K562 (cell line): ENCODE data around the gene RASSF3. TPM values are rescaled to one million over a fixed set of nuclear protein-coding genes. Genes with fewer than 3 reads are reported as not detected.

Experiments
- ATAC-seq: fragments of 200-7000 bp; cut with Tn5 transposase; 3 replicates; pipeline ENCODE4 v1.9.1; 2020; ENCODE audit warnings: moderate library complexity
- BruUV-seq: library from RNA; stranded (reverse); fragments of 400-500 nt; replicated peaks from 2 replicates; lab custom pipeline; 2021; lab: Mats Ljungman, UMichigan
- CTCF ChIA-PET: fragments of 300-600 bp; formaldehyde crosslinking; extraction: SDS; loops from one replicate; lab custom pipeline; 2021; ENCODE audit warnings: low intra/inter-chr PET ratio; lab: Yijun Ruan, JAX
- POLR2A ChIA-PET: fragments of 300-600, 350-650 bp; sonication (Branson Sonifier 250); formaldehyde crosslinking; extraction: SDS; loops from one replicate; lab custom pipeline; 2021; ENCODE audit warnings: antibody characterized with exemption, inconsistent platforms; lab: Yijun Ruan, JAX
- DNase-seq, 4 experiments: peaks; one replicate each; pipeline versions ENCODE4 v3.0.0 to v3.0.0-alpha.2; 2011 to 2018; ENCODE audit warnings: low spot score in 3 of 4, mixed read lengths in 3 of 4; ENCODE audit errors: extremely low read depth in 1 of 4
- FAIRE-seq: peaks from 2 replicates; lab custom pipeline; 2011; peaks lifted over from hg19 to GRCh38; lab: Jason Lieb, UNC
- H2AFZ ChIP-seq: 2 replicates; pipeline ENCODE4 v1.6.0; 2011; ENCODE audit warnings: low read depth, low read length, control low read depth, inconsistent platforms
- H3K27ac ChIP-seq: fragments of 200-600 bp; 3 replicates; pipeline ENCODE4 v1.8.0; 2011; ENCODE audit warnings: low read depth, mild to moderate bottlenecking, control low read depth, inconsistent platforms, low read length, moderate library complexity, mixed read lengths; ENCODE audit errors: extremely low read depth
- H3K27me3 ChIP-seq, 2 experiments: fragments of 300-600 bp in 1 of 2; 2 replicates in 1 of 2; 3 replicates in 1 of 2; pipeline versions ENCODE4 v1.6.0 to v1.8.0; 2011; ENCODE audit warnings: inconsistent platforms in 2 of 2, low read length in 2 of 2, mild to moderate bottlenecking in 1 of 2, mixed read lengths in 1 of 2, moderate library complexity in 1 of 2; ENCODE audit not compliant: control insufficient read depth in 2 of 2, insufficient read depth in 2 of 2
- H3K36me3 ChIP-seq: fragments of 300-600 bp; 3 replicates; pipeline ENCODE4 v1.8.0; 2011; ENCODE audit warnings: mild to moderate bottlenecking, low read length, inconsistent platforms; ENCODE audit not compliant: control insufficient read depth, insufficient read depth
- H3K4me1 ChIP-seq, 2 experiments: fragments of 200-600 bp in 1 of 2; replicated peaks in 1 of 2; 2 replicates in 1 of 2; 3 replicates in 1 of 2; pipeline versions ENCODE4 v1.5.1 to v1.8.0; 2011; ENCODE audit warnings: inconsistent platforms in 2 of 2, low read length in 2 of 2, mild to moderate bottlenecking in 1 of 2, mixed read lengths in 1 of 2, moderate library complexity in 1 of 2; ENCODE audit not compliant: control insufficient read depth in 2 of 2, insufficient read depth in 2 of 2
- H3K4me2 ChIP-seq: 2 replicates; pipeline ENCODE4 v1.6.1; 2011; ENCODE audit warnings: low read length, control low read depth, inconsistent platforms, mixed read lengths; ENCODE audit not compliant: insufficient read depth
- H3K4me3 ChIP-seq: fragments of 200-600 bp; sonication (generic), shearing (Covaris generic); 2 replicates; pipeline ENCODE4 v1.5.1; 2016; ENCODE audit warnings: control low read depth, inconsistent platforms
- H3K79me2 ChIP-seq: fragments of 200-600 bp; 3 replicates; pipeline ENCODE4 v1.8.0; 2011; ENCODE audit warnings: low read length, inconsistent platforms; ENCODE audit not compliant: control insufficient read depth, insufficient read depth
- H3K9ac ChIP-seq, 2 experiments: 2 replicates each; pipeline versions ENCODE4 v1.6.0 to v1.6.1; 2011; ENCODE audit warnings: low read depth in 2 of 2, low read length in 2 of 2, control low read depth in 1 of 2, inconsistent platforms in 1 of 2, mild to moderate bottlenecking in 1 of 2, mixed read lengths in 1 of 2; ENCODE audit not compliant: insufficient read depth in 1 of 2
- H3K9me1 ChIP-seq: one replicate; pipeline ENCODE4 v1.6.0; 2011; ENCODE audit warnings: inconsistent platforms, mild to moderate bottlenecking, low read length, moderate library complexity; ENCODE audit not compliant: control insufficient read depth, insufficient read depth
- H3K9me3 ChIP-seq: replicated peaks from 2 replicates; pipeline ENCODE4 v1.5.1; 2011; ENCODE audit warnings: low read depth, low read length, inconsistent platforms; ENCODE audit not compliant: control insufficient read depth, insufficient read depth
- H4K20me1 ChIP-seq: replicated peaks from 2 replicates; pipeline ENCODE4 v1.6.1; 2011; ENCODE audit warnings: low read length, inconsistent platforms, mixed read lengths; ENCODE audit not compliant: control insufficient read depth, insufficient read depth
- CBX3 ChIP-seq, 2 experiments: IDR thresholded peaks; 1 replicate in 1 of 2; 2 replicates in 1 of 2; pipeline ENCODE4 v1.6.1; 2012; ENCODE audit warnings: inconsistent platforms in 2 of 2, low read length in 2 of 2, borderline replicate concordance in 1 of 2, control low read depth in 1 of 2
- JUN ChIP-seq, 2 experiments: sonication (generic) in 1 of 2; formaldehyde crosslinking in 1 of 2; IDR thresholded peaks; 2 replicates each; pipeline versions ENCODE4 v1.6.1 to v1.8.0; 2012 to 2022; ENCODE audit warnings: borderline replicate concordance in 2 of 2, mild to moderate bottlenecking in 2 of 2, improper control_type of control experiment in 1 of 2, low read depth in 1 of 2, low read length in 1 of 2, missing genetic modification reagents in 1 of 2
- PBX2 ChIP-seq, 2 experiments: IDR thresholded peaks in 1 of 2; conservative IDR thresholded peaks in 1 of 2; 2 replicates each; pipeline ENCODE4 v1.6.1; 2016; ENCODE audit warnings: low read depth in 2 of 2, mild to moderate bottlenecking in 1 of 2, missing compliant biosample characterization in 1 of 2, missing genetic modification characterization in 1 of 2, moderate library complexity in 1 of 2
- RBM25 ChIP-seq: fragments of 200-400 bp; formaldehyde crosslinking; IDR thresholded peaks from 2 replicates; pipeline ENCODE4 v1.6.1; 2018; ENCODE audit warnings: low read length, low read depth, moderate library complexity; ENCODE audit not compliant: severe bottlenecking
- ZNF140 ChIP-seq: fragments of 250-450 bp; sonication (Bioruptor Pico); IDR thresholded peaks from 2 replicates; pipeline ENCODE4 v1.8.0; 2021; ENCODE audit warnings: moderate library complexity, mild to moderate bottlenecking, inconsistent platforms
- in situ Hi-C: fragments of 300-500 bp; cut with MboI; formaldehyde crosslinking; loops from 4 replicates; pipeline ENCODE4 v1.15.0; 2018; ENCODE audit warnings: inconsistent platforms, mixed read lengths
- intact Hi-C: fragments of 100-400 bp; cut with micrococcal nuclease; formaldehyde crosslinking; loops from 2 replicates; pipeline ENCODE4 v1.14.2; 2022
- polyA plus RNA-seq, 8 experiments: library from polyadenylated mRNA; depleted of rRNA in 4 of 8; stranded (reverse) in 5 of 8; unstranded in 3 of 8; fragments of >200 nt; fragmentation: Nextera tagmentation in 2 of 8; fragmentation: Illumina TruSeq in 1 of 8; extraction: Ambion mirVana in 2 of 8; extraction: Trizol in 1 of 8; gene quantifications; 2 replicates each; pipeline versions ENCODE4 v1.2.1 to v1.2.3, GENCODE V29; 2011 to 2014; ENCODE audit warnings: inconsistent platforms in 1 of 8, missing spikeins in 1 of 8
- total RNA-seq, 7 experiments: library from RNA; depleted of rRNA in 6 of 7; stranded (reverse); fragments of >200 nt in 6 of 7; fragmentation: Illumina TruSeq in 2 of 7; extraction: Trizol in 2 of 7; gene quantifications; 2 replicates each; pipeline versions ENCODE4 v1.2.1 to v1.2.3, GENCODE V29; 2011 to 2021; ENCODE audit warnings: low replicate concordance in 1 of 7

The RASSF3 gene
- total and polyA plus RNA-seq, 9 of the 15 experiments (the other 6 are each of a cell fraction or from before 2014, with no cell fraction given): 3.7 to 39.2 (median 20.2) TPM

- no peak for FAIRE-seq
- ChIA-PET CTCF (no interaction called here), POLR2A (interaction anchor here (1.3 kb wide), 1 partner anchor 9 kb away, joined by 7 read pairs; no protein-coding TSS in a partner anchor)
- no peaks in the 10 kb centered on the region for H3K9me1 ChIP-seq
- no peak overlapping the region for H3K27ac ChIP-seq
- H2AFZ ChIP-seq: no peak overlapping the region
- no peak overlapping the region for H3K4me2 ChIP-seq
- H3K4me3 ChIP-seq: no peak overlapping the region
- peaks cover 0 to 2% of the 10 kb centered on the region in 2 experiments; a peak in 1 of 5 replicates for H3K27me3 ChIP-seq
- H3K79me2 ChIP-seq: no peaks in the 10 kb centered on the region
- H4K20me1 ChIP-seq: no peaks in the 10 kb centered on the region
- no peaks in the 10 kb centered on the region for H3K4me1 ChIP-seq
- ATAC-seq: no peak
- no peak overlapping the region for H3K9ac ChIP-seq
- DNase-seq: no peak
- no TSS peak for BruUV-seq
- in situ Hi-C loops: no loop called here
- TF ChIP-seq ZNF140 (CRISPR knock-in tag) (no peak), RBM25 (peak; percentile 74), JUN (IDR thresholded peaks at IDR 0.05; ENCODE audit: borderline replicate concordance, low read depth, low read length) (no peak), JUN (CRISPR knock-in tag; IDR thresholded peaks at IDR 0.05; ENCODE audit: borderline replicate concordance) (no peak), PBX2 (CRISPR knock-in tag; IDR thresholded peaks at IDR 0.05; ENCODE audit: low read depth) (no peak), PBX2 (tag; conservative IDR thresholded peaks at IDR 0.05; ENCODE audit: low read depth) (no peak), CBX3 (IDR thresholded peaks at IDR 0.05; ENCODE audit: borderline replicate concordance in 1 of 2, low read length in 2 of 2) (peak in 1 of 2 experiments; percentile 42; a peak in 1 of 3 replicates)
- H3K9me3 ChIP-seq: no peaks in the 10 kb centered on the region
- intact Hi-C loops: no loop called here
- no peaks in the 10 kb centered on the region for H3K36me3 ChIP-seq
Measured at GRCh38 chr12:64574837-64575236, 35.5 kb upstream of the RASSF3 start.
